Fibroblast of skin of right biceps (primary cell): ENCODE measurements around the gene PXDN.

ENCODE experiments used
- DNase-seq: peaks from one replicate; pipeline ENCODE4 v3.0.0-alpha.2; 2013

The PXDN gene

DNA sequence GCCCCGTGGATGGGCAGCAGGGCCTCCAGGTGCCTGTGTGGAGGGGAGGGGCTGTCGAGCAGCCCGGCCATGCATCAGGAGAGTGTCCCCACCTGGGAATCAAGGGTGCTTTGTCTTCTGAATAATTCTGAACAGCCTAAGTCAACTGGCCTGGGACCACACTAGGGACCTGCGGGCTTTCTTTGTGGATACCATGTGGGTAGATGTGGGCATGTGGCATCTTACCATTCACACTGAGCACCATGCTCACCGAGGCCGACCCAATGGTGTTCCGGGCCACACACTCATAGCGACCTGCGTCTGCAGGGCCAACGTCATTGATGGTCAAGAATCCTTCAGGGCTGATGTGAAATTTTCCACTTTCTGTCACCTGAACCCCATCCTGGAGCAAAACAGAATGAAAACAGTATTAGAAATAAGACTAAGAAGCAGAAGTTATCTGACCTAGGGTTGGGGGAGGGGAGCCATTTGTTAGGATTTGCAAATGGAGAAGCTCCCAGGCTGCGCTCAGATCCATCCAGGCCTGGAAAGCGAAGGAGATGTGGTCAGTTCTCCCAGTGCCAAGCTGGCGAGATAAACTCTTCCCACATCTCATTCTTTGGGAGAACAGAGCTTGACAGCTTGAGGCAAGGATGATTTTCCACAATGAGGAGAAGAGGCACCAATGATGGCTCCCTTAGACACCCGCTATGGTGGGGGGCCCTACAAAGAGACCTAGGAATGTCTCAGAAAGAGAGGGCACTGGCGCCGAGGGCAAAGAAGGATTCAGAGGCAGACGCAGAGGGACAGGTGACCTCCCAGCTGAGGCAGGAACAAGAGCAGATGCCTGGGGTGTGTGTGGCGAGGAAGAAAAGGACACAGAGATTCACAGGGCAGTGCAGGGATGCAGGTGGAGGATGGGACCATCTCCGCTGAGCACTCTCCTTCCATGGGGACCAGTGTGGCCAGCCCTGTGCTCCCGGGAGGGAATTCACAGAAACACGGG lies 83.4 kb downstream of the PXDN start:
- DNase-seq: no peak

DNA sequence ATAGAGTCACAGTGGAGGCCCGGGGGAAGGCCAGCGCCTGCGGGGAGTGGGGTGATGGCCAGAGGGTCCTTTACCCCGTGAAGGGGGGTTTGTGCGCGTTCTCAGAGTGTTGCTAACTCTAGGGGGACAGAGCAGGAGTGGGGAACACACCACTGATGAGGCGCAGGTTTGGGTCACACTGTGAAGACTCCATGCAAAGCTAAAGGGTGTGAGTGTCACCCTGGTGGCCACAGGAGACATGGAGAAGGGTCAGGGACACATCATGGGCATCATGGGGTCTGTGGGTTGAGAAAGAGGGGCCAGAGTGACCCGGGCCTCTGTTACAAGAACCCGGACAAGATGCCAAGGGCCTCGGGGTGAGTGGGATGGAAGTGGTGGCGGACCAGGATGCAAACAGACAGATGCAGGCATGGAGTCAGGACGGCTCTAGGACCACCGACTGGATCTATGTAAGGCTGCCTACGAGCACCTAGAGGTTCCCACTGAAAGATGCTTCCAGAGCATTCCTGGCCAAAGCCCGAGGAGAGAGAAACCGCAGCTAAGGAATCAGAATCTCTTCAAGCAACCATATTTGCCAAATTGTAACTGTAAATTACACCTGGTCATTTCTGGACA lies 84.3 kb downstream of the PXDN start:
- no peak for DNase-seq

DNA sequence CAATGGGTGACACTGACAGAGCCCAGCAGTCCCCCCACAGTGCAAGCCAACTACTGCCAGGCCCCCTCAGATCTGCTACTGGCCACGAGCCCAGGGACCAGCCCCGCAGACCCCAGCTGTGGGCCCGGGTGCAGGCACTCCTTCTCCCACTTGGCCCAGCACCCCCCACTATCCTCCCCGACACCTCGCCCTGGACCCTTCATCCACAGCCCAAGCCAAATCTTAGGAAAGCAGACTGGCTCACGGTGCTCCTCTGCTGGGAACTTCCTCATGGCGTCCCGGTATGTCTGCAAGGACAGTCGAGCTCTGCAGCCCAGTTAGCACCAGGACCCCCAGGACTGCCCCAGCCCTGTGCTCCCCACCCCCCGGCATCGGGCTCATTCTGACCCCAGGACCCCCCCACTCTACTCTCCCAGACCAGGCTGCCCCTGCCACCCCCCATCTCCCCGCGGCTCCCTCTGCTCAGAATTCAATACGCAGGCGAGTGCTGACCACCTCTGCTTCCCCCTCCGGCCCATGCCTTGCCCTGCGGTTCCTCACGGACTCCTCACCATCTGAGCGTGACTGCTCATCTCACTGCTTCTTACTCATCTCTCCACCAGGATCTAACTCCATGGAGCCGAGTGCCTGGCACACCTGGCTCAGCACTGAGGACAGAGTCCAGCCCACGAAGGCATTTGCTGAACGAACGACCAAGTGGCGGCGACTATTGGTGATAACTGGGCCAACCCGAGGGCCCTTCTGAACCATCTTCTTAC lies 85.7 kb downstream of the PXDN start:
- no peak for DNase-seq

DNA sequence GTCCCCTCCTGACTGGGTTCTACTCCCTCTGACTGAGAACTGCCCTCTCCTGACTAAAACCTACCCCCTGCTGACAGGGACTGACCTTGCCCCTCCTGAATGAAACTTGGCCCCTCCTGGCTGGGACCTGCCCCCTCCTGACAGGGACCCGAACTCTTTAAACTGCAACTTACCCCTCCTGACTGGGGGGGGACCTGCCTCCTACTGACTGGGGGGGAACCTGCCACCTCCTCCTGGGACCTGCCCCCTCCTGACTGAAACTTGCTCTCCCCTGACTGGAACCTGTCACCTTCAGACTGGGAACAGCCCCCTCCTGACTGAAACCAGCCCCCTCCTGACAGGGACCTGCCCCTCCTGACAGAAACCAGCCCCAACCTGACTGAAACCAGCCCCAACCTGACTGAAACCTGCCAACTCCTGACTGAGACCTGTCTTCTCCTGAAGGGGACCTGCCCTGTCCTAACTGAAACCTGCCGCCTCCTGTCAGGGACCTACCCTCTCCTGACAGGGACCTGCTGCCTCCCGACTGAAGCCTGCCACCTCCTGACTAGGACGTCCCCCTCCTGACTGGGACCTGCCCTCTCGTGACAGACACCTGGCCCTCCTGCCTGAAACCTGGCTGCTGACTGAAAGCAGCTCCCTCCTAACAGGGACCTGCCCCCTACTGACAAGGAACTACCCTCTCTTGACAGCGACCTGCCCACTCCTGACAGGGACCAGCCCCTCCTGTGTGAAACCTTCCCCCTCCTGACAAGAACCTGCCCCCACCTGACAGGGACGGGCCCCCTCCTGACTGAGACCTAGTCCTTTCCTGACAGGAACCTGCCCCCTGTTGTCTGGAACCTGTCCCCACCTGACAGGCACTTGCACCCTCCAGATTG lies 87.1 kb downstream of the PXDN start:
- DNase-seq: no peak

DNA sequence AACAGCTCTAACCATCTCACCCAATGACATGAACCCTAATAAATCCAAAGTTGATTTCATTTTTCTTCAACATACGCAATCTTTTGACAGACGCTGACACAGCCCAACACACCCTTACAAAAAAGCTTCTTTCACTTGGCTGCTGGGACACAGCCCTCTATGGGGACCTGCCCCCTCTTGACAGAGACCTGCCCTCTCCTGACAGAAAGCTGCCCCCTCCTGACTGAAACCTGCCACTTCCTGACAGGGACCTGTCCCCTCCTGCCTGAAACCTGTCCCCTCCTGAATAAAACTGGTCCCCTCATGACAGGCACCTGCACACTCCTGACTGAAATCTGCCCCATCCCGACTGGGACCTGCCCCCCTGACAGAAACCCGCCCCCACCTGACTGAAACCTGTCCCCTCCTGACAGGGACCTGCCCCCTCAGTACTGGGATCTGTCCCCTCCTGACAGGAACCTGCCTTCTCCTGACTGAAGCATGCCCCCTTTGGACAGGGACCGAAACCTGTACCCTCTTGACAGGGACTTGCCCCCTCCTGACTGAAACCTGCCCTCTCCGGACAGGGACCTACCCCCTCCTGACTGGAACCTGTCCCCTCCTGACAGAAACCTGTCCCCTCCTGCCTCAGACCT lies 87.9 kb downstream of the PXDN start:
- no peak for DNase-seq

DNA sequence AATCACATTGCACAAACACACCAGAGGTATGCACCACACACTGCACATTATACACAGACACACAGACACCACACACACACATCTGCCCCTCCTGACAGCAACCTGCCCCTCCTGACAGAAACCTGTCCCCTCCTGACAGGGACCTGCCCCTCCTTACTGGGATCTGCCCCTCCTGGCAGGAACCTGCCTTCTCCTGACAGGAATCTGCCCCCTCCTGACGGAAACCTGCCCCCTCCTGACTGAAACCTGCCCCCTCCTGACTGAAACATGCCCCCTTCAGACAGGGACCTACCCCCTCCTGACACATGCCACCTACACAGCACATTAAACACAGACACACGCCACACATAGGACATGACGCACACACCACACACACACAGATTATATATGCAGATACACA lies 88.9 kb downstream of the PXDN start:
- peak; percentile 4 for DNase-seq

DNA sequence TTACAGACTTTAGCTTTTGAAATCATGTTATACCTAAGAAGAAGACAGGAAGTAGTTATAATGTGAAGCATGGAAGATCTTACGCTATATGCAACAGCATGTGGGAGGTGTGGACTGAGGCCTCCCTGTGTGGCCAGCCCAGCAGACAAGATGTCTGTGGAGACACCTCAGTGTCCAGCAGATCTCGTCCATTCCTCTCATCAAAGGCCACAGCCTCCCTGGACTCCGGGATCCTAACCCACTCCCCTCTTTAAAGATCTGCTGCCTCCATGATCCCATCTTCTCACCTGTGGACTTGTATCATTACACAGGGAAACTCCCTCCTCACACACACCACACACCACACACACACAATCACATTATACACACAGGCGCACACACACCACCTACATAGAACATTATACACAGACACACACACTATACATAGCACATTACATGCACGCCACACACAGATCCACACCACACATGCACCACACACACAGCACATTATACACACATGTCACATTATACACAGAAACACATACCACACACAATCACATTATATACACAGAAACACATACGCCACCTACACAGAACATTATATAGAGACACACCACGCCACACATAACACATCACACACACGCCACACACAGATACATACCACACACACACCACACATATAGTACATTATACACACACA lies 89.5 kb downstream of the PXDN start:
- DNase-seq: no peak

DNA sequence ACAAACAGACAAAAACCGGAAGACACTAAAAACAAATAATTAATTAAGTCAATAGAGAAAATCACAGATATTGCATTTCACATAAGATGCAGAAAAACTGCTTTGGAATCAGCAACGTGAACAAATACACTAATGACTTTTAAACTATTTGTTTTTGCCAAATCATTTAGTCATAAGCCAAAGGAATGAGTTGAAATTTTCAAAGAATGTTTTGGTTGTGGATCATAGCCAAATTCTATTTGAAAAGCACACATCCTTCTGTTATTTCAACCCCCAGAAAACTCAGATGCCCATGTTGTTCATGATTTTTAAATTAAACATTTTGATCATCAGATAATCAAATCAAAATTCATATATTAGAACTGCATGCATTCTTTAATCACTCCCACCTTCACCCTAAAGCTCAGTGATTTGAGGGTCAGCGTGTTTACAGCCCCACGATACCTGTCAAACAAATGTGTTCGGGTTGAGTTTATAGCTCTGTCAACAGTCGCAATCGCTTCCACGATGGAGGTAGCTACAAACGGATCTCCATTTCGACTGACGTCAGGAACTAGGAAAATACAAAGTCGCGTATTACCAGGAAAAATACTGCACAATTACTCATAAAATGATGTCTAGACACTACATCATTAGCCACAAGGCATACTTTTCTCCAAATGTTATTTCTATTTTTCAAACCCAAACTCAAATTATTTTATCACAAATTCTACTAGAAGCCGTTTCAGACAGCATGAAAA lies 90.2 kb downstream of the PXDN start:
- peak; percentile 89 for DNase-seq

DNA sequence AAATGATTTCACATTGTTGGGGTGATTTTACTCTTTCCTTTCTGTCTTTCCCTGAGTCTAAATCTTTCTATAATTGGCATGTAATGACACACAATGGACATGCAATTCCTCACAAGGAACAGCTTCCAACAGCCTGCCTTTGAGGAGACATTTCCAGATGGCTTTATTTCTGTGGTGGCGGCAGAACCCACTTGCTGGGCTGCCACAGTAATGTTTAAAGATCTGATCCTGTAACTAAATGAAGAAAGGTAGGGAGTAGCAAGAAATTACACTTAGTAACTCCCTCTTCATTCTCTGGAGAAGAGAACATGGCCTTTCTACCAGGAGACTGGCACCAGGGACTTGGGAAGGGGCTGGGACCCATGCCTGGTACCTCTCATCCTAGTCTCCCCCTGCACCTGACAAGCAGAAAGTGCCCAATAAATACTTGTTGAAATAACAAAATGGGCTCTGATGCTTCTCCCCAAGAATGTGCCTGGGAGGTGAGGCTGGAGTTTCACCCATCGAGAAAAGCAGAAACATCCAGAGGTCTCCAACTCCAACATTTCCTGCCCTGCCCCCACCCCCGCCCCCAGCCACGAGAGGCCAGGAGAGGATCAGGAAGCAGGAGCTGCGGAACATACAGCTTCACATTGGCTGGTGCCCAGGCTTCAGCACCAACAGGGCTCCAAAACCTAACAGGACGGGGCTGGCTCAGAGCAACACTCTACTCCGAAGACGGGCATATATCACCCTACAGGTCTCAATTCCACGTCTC lies 92.1 kb downstream of the PXDN start:
- DNase-seq: peak; percentile 37

DNA sequence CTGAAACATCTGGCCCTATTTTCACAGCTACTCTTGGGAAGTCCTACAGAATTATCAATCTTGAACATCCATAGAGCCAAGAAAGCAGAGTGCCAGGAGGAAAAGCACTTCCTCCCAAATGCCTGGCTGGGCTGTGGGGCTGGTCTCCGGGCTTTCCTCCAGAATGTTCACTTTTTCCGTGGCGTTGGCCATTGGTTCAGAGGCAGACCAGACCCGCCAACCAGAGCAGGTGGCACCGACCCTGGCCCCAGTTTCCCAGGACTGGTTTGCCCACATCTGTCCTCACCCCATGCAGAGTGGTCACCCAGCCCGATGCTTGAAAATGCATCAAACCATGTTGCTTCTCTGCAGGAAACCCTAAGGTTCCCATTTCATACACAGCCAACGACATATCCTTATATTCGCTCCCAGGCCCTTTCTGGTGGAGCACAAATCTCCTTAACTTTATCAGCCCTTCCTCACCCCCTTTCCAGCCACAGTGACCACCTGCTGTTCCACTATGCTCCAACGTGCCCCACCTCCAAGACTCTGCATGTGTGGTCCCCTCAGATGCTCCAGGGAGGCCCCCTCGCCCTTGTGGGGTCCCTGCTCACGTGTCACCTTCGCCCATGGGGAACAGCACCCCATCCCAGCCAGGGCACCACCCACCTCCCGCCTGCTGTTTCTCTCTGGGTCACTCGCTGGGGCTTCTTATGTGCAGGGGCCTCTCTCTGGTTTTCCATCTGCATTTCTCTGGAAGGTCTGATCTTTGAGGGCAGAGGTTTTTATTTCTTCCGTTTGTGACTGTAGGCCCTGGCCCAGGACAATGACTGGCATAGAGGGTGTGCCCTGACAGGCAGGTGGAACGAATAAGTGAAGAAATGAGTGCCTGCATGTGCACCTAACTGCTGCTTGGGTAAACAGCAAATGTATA lies 92.9 kb downstream of the PXDN start:
- DNase-seq: no peak

DNA sequence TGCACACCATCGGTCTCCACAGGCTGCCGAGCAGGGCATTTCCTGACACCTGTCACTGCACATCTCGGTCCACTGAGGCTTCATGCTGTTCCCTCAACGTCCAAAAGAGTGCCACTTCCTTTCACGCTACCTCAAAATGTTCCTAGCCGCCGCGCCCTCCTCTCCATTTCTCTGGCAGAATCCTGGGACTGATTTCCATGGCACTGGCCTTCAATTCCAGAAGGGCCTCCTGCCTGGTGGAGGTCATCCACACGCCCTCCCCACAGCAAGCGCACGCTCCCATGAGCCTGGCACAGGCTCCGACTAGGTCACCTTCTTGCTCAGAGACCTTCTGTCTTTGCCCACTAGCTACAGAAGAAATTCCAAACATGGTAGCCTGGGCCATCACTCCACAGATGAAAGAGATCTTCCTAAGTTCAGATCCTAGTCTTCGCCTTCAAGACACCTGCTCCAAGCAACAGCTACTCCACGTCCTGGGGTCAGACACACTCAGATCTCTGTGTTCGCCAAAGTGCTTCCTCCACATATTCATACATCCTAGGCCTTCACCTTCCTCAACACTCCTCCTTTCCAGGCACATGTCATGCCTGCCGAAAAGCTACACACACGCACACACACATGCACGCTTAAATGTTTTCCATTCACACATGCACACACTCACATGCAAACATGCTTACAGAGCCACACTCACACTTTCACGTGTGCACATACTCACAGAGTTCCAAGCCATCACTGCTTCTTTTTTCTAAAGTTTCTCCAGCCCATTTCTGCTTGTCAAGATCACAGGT lies 94.0 kb downstream of the PXDN start:
- no peak for DNase-seq

DNA sequence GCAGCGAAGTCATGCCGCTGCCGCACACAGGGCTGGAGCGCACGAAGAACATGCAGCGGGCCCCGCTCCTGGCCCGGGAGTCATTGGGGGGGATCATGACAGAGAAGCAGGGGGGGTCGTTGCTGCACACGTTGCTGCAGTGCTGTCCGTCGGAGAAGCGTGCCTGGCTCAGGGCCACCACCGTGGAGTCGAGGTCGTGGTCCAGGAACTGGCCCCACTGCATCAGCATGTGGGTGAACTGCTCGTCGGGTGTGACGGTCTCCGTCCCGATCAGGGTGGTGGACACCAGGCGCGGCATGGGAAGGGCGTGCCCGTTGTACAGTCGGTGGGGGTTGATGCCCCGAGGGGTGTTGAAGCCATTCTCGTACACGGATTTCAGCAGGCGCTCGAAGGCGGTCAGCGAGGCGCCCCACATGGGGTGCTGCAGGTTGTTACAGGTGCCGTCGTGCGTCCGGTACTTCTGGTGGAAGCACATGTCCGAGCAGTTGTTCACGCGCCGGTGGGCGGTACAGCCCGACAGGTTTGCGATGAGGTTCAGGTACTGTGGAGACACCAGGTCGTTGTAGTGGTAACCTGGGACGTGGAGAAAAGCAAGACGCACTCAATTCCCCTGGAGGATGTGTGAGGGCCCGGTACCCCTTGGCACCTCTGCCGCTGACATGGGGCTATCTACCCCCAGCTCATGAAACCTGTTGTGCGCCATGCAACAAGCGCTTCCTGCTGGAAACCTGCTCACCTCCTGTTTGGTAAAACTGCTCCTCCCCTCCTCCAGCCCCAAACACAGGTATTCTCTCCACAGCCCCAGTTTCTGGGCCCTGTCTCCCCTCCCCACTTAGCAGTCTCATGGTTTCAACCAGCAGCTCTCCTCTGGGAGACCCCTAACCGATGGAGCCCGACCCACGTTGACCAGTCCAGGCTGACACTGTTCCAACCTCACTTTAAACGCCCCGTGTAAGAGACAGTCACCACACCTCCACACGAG lies 94.9 kb downstream of the PXDN start:
- no peak for DNase-seq

DNA sequence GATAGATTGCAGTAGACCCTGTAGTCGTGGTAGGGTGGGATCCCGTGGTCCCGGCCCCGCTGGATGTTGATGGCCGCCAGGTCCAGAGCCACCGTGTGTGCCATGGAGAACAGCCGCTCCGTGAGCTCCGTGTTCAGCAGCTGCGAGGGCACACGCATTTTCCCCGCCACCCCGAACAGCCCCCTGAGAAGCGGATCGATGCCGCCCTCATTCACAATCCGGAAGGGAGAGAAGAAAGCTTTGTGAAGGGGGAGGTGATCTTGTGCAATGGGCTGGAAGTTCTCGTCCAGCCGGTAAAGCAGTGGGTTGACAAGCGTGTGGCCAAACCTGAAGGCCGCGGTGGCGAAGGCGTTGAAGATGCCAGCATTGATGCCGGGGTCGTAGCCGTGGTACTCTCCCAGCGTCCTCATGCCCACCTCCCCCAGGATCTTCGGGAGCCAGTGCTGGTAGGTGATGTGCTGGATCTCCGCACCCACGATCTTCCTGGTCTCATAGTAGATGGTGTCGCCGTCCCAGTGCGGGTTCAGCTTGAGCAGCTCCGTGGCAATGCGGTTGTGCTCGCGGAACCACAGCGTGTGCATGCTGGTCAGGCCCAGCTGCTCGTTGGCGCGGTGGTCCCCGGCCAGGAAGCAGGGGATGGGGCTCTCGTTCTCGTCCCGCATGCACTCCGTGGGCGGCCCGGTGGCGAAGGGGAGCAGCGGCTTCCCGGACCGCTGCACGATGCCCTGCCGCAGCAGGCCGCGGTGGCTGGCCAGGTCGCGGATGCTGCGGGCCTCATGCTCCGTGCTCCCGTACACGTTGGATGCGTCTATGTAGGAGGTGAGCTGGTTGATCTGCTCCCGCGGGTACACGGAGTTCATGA lies 95.8 kb downstream of the PXDN start:
- DNase-seq: no peak

DNA sequence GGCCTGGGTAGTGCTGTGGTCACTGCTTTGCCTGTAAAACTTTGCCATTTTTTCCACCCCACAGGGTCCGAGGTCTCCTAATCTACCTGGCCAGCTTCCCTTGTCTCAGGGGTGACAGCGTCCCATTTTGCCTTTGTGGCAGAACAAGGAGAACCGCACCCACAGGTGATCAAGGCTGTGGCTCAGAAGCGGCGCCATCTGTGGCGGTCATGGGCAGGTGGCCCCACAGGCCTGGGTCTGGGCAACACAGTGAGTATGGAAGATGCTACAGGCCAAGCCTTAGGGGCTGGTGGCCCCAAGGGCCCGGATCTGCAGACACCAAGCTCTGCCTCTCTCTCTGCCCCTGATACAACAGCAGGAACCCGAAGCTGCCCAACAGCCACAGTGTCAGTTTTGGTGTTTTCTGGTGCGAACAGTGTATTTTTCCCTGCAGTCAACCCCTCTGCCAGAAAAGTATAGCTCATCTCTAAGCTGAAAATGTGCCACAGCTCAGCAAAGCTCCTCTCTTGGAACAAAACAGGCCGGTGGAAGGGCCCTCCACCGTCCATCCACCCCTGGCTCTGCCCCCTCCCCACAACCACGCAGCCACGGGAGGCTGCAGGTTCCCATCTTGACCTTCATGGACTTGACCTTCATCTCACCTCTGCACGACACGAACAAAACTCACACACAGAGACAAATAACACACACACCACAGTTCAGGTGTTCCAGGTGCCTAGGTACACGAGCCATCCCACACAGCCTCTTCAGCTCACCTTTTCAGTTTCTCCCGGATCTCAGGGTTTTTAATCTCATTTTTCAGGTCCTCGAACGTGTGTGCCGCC lies 96.7 kb downstream of the PXDN start:
- DNase-seq: no peak
